ENCODE data around the gene SDK2. TPM values are rescaled to one million over a fixed set of nuclear protein-coding genes. Genes with fewer than 3 reads are reported as not detected.

The SDK2 gene
- total and polyA plus RNA-seq, 2 donors, result 0.66 to 0.87 TPM

DNA sequence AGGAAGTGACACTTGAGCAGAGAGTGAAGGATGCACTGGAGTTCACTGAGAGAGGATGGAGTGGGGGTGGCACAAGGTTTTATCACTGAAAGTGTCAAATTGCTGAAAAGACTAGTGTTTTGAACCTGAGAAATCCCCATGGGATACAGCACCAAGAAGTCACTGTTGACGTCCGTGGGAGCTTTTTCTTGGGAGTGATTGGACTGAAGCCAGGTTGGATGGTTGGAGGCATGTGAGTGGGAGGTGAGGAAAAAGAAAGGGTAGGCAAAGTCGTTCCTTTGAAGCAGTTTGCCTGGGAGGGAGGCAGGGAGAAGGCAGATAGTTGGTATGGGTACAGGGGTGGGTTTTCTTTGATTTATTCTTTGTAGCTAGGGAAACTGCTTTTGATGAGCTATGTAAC is 39.9 kb upstream of the SDK2 start:
- H3K9me3 ChIP-seq (ENCODE audit: control insufficient read depth in 2 of 2, insufficient read depth in 1 of 2, low read length in 1 of 2), result peaks cover 0 to 6% of the 10 kb centered on the region in 2 donors
- no peak for DNase-seq (ENCODE audit: low read depth in 6 of 9, low spot score in 9 of 9)
- H3K4me1 ChIP-seq (ENCODE audit: control insufficient read depth in 2 of 2, insufficient read depth in 2 of 2, low read length in 2 of 2), result no peaks in the 10 kb centered on the region
- H3K36me3 ChIP-seq (ENCODE audit: control insufficient read depth in 2 of 2, insufficient read depth in 2 of 2, low read length in 1 of 2), result no peaks in the 10 kb centered on the region
- 90% methylated on average over 3 of the region's 3 CpGs for WGBS
- no peak overlapping the region for H3K27ac ChIP-seq (ENCODE audit: low read depth in 1 of 2, low read length in 1 of 2)
- no peaks in the 10 kb centered on the region for H3K27me3 ChIP-seq (ENCODE audit: control insufficient read depth in 2 of 2, insufficient read depth in 1 of 2, low read length in 1 of 2)
- H3K4me3 ChIP-seq (ENCODE audit: low read length in 2 of 2), result no peak overlapping the region

DNA sequence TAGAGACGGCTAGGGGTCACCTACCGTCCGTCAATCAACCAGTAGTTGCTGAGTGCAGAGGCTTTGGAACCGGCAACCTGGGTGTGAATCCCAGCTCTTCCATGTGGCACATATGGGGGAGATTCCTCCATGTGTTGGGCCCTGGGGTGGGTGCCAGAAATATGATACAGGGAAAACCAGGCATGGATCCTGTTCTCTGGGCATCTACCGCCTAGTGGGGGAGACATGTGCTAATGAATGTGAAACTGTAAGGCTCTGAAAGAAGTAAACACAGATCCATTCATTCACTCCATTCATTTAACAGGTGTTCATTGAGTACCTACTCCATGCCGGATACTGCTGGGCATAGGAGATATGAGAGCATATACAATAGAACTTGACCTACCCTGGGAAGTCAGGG is 39.5 kb upstream of the SDK2 start:
- H3K27me3 ChIP-seq (ENCODE audit: control insufficient read depth in 2 of 2, insufficient read depth in 1 of 2, low read length in 1 of 2), result no peaks in the 10 kb centered on the region

DNA sequence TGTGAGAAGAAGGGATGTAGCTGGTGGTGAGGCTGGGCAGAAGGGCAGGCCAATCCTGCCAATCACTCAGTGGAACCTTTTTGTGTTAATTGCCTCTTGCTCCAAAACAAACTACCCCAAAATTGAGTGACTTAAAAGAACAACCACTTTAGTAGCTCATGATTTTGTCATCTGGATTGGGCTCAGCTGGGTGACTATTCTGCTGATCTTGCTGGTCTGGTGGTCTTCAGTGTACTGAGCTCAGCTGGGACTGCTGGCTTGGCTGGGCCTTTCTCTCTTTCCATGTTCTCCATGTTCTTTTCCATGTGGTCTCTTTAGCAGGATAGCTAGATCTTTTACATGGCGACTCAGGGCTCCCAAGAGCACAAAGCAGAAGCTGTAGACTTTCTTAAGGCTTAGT is 37.7 kb upstream of the SDK2 start:
- H3K4me1 ChIP-seq (ENCODE audit: control insufficient read depth in 2 of 2, insufficient read depth in 2 of 2, low read length in 2 of 2), result no peaks in the 10 kb centered on the region
- WGBS, result 100% methylated on average over 1 of the region's 1 CpG
- H3K27me3 ChIP-seq (ENCODE audit: control insufficient read depth in 2 of 2, insufficient read depth in 1 of 2, low read length in 1 of 2), result no peaks in the 10 kb centered on the region
- no peak overlapping the region for H3K4me3 ChIP-seq (ENCODE audit: low read length in 2 of 2)
- no peak for DNase-seq (ENCODE audit: low read depth in 6 of 9, low spot score in 9 of 9)
- H3K9me3 ChIP-seq (ENCODE audit: control insufficient read depth in 2 of 2, insufficient read depth in 1 of 2, low read length in 1 of 2), result peaks cover 0 to 6% of the 10 kb centered on the region in 2 donors
- no peak overlapping the region for H3K27ac ChIP-seq (ENCODE audit: low read depth in 1 of 2, low read length in 1 of 2)
- H3K36me3 ChIP-seq (ENCODE audit: control insufficient read depth in 2 of 2, insufficient read depth in 2 of 2, low read length in 1 of 2), result no peaks in the 10 kb centered on the region

More for the DNA sequence above, 39.5 kb upstream of the SDK2 start:
- Histone ChIP-seq H3K4me1 (ENCODE audit: control insufficient read depth in 2 of 2, insufficient read depth in 2 of 2, low read length in 2 of 2) (no peaks in the 10 kb centered on the region), H3K9me3 (ENCODE audit: control insufficient read depth in 2 of 2, insufficient read depth in 1 of 2, low read length in 1 of 2) (peaks cover 0 to 6% of the 10 kb centered on the region in 2 donors), H3K4me3 (ENCODE audit: low read length in 2 of 2) (no peak overlapping the region), H3K36me3 (ENCODE audit: control insufficient read depth in 2 of 2, insufficient read depth in 2 of 2, low read length in 1 of 2) (no peaks in the 10 kb centered on the region), H3K27ac (ENCODE audit: low read depth in 1 of 2, low read length in 1 of 2) (no peak overlapping the region)
- WGBS, result 96% methylated on average over 6 of the region's 6 CpGs
- DNase-seq (ENCODE audit: low read depth in 6 of 9, low spot score in 9 of 9), result no peak

DNA sequence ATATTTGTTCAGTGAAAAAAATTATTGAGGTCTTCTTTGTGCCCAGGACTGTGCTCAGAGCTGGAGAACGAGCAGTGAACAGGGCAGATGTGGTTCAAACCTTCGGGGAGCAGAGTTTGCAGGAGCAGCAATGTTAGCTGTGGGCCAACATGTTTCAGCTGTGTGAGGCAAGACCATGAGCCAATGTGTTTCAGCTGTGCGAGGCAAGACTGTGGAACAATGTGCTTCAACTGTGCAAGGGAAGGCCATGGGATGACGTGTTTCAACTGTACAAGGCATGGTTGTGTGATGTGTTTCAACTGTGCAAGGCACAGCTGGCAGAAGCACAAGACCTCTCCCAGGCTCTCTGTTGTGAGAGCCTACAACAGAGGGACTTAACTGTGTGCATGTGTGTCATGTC is 35.2 kb upstream of the SDK2 start:
- H3K27me3 ChIP-seq (ENCODE audit: control insufficient read depth in 2 of 2, insufficient read depth in 1 of 2, low read length in 1 of 2), result no peaks in the 10 kb centered on the region
- WGBS, result 94% methylated on average over 4 of the region's 4 CpGs
- no peak for DNase-seq (ENCODE audit: low read depth in 6 of 9, low spot score in 9 of 9)
- H3K27ac ChIP-seq (ENCODE audit: low read depth in 1 of 2, low read length in 1 of 2), result no peak overlapping the region
- H3K4me1 ChIP-seq (ENCODE audit: control insufficient read depth in 2 of 2, insufficient read depth in 2 of 2, low read length in 2 of 2), result no peaks in the 10 kb centered on the region
- peaks cover 0 to 6% of the 10 kb centered on the region in 2 donors for H3K9me3 ChIP-seq (ENCODE audit: control insufficient read depth in 2 of 2, insufficient read depth in 1 of 2, low read length in 1 of 2)
- H3K36me3 ChIP-seq (ENCODE audit: control insufficient read depth in 2 of 2, insufficient read depth in 2 of 2, low read length in 1 of 2), result no peaks in the 10 kb centered on the region
- no peak overlapping the region for H3K4me3 ChIP-seq (ENCODE audit: low read length in 2 of 2)

DNA sequence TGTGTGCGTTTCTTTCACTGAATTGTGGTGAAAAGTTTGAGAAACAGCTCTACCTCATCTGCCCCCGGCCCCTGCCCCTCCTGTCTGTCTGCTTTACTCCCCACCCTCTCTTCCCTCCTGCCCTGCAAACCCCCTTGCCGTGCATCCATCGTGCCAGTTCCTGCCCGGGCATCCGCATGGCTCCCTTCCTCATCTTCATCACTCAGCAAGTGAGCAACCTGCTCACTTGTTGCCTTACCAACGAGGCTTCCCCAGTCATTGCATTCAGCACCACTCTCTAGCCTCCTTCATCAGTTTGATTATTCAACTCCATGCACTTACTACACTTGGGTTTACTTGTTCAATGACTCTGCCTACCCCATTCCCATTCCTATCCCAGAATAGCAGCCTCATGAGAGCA is 34.8 kb upstream of the SDK2 start:
- Histone ChIP-seq H3K4me3 (ENCODE audit: low read length in 2 of 2) (no peak overlapping the region), H3K27me3 (ENCODE audit: control insufficient read depth in 2 of 2, insufficient read depth in 1 of 2, low read length in 1 of 2) (no peaks in the 10 kb centered on the region)
- WGBS, result 87% methylated on average over 7 of the region's 7 CpGs

DNA sequence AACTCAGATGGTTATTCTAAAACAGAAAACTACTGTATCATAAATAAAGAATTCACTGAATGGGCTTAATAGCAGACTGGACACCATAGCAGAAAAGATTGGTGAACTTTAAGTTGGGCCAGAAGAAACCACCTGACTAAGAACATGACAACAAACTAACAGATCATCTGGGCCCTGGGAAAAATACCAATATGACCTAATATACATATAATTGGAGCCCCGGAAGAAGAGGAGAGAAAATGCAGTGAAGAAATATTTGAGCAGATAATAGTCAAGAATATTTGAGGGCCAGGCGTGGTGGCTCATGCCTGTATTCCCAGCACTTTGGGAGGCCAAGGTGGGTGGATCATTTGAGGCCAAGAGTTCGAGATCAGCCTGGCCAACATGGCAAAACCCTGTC is 25.5 kb upstream of the SDK2 start:
- H3K4me3 ChIP-seq (ENCODE audit: low read length in 2 of 2), result no peak overlapping the region
- H3K27me3 ChIP-seq (ENCODE audit: control insufficient read depth in 2 of 2, insufficient read depth in 1 of 2, low read length in 1 of 2), result no peaks in the 10 kb centered on the region
- H3K9me3 ChIP-seq (ENCODE audit: control insufficient read depth in 2 of 2, insufficient read depth in 1 of 2, low read length in 1 of 2), result peaks cover 0 to 4% of the 10 kb centered on the region in 2 donors
- no peak for DNase-seq (ENCODE audit: low read depth in 6 of 9, low spot score in 9 of 9)
- 93% methylated on average over 3 of the region's 3 CpGs for WGBS
- H3K4me1 ChIP-seq (ENCODE audit: control insufficient read depth in 2 of 2, insufficient read depth in 2 of 2, low read length in 2 of 2), result peaks cover 6 to 10% of the 10 kb centered on the region in 2 donors
- H3K36me3 ChIP-seq (ENCODE audit: control insufficient read depth in 2 of 2, insufficient read depth in 2 of 2, low read length in 1 of 2), result no peaks in the 10 kb centered on the region
- H3K27ac ChIP-seq (ENCODE audit: low read depth in 1 of 2, low read length in 1 of 2), result no peak overlapping the region

More for the DNA sequence above, 34.8 kb upstream of the SDK2 start:
- H3K27ac ChIP-seq (ENCODE audit: low read depth in 1 of 2, low read length in 1 of 2), result no peak overlapping the region
- peaks cover 0 to 6% of the 10 kb centered on the region in 2 donors for H3K9me3 ChIP-seq (ENCODE audit: control insufficient read depth in 2 of 2, insufficient read depth in 1 of 2, low read length in 1 of 2)
- no peaks in the 10 kb centered on the region for H3K4me1 ChIP-seq (ENCODE audit: control insufficient read depth in 2 of 2, insufficient read depth in 2 of 2, low read length in 2 of 2)
- H3K36me3 ChIP-seq (ENCODE audit: control insufficient read depth in 2 of 2, insufficient read depth in 2 of 2, low read length in 1 of 2), result no peaks in the 10 kb centered on the region
- DNase-seq (ENCODE audit: low read depth in 6 of 9, low spot score in 9 of 9), result no peak

DNA sequence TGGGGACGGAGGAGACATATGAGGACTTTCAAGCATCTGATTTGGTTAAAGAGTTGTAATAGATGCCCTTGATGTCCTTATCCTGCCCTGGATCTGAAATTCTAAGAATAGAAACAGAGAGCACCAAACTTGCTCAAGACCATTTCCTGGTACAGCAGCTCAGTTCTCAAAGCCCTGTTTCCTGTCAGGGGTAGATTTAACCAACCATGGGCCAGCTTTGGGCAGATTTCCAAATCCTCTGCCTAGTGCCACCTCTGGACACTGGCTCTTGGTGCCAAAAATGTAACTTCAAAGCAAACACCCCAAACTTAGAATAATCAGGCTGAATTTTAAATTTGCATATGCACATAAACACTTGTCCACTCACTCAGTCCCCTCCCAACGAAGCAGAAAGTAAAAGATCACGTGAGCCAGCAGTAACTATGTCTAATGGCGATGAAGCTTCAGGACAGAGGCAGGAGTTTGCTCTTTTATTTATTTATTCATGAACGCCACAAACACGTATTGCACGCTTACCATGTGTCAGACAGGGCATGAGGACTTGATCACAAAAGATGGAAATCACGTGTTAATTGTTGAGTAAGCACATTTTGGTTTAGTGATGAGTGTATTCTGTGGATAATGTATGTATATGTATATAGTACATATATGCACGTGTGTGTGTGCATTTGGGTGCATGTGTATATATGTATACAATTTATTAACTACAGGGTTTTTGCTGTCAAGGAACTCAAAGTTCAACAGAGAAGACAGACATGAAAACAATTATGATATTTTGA is 23.1 kb upstream of the SDK2 start:
- Histone ChIP-seq H3K27me3 (ENCODE audit: control insufficient read depth in 2 of 2, insufficient read depth in 1 of 2, low read length in 1 of 2) (no peaks in the 10 kb centered on the region), H3K4me3 (ENCODE audit: low read length in 2 of 2) (no peak overlapping the region), H3K9me3 (ENCODE audit: control insufficient read depth in 2 of 2, insufficient read depth in 1 of 2, low read length in 1 of 2) (peaks cover 0 to 4% of the 10 kb centered on the region in 2 donors), H3K27ac (ENCODE audit: low read depth in 1 of 2, low read length in 1 of 2) (no peak overlapping the region), H3K36me3 (ENCODE audit: control insufficient read depth in 2 of 2, insufficient read depth in 2 of 2, low read length in 1 of 2) (no peaks in the 10 kb centered on the region), H3K4me1 (ENCODE audit: control insufficient read depth in 2 of 2, insufficient read depth in 2 of 2, low read length in 2 of 2) (peaks cover 6 to 10% of the 10 kb centered on the region in 2 donors)
- DNase-seq (ENCODE audit: low read depth in 6 of 9, low spot score in 9 of 9), result peak in 6 of 9 donors; percentile 15 to 58 (median 25)
- WGBS, result 51% methylated on average over 9 of the region's 9 CpGs

DNA sequence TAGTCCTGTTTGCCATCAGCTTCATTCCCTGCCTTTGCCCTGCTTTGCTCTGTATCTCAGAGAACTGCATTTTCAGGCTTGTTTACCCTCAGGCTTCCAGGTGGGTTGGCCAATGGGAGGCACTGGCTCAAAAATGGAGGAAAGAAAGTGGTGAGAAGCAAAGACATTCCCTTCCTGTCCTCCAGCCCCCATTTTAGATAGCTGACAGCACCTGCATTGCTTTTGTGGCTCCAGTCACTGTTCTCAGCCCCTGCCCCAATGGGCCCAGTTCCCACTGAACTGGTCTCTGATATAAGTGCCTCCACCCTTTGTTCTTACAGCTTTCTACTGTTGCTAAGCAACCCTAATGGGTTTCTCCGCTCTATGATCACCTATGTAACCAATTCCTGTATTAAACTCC is 19.4 kb upstream of the SDK2 start:
- H3K27me3 ChIP-seq (ENCODE audit: control insufficient read depth in 2 of 2, insufficient read depth in 1 of 2, low read length in 1 of 2), result no peaks in the 10 kb centered on the region
- DNase-seq (ENCODE audit: low read depth in 6 of 9, low spot score in 9 of 9), result no peak
- H3K4me3 ChIP-seq (ENCODE audit: low read length in 2 of 2), result no peak overlapping the region
- no peaks in the 10 kb centered on the region for H3K36me3 ChIP-seq (ENCODE audit: control insufficient read depth in 2 of 2, insufficient read depth in 2 of 2, low read length in 1 of 2)
- H3K9me3 ChIP-seq (ENCODE audit: control insufficient read depth in 2 of 2, insufficient read depth in 1 of 2, low read length in 1 of 2), result no peaks in the 10 kb centered on the region
- H3K27ac ChIP-seq (ENCODE audit: low read depth in 1 of 2, low read length in 1 of 2), result no peak overlapping the region
- WGBS, result 94% methylated on average over 1 of the region's 1 CpG
- H3K4me1 ChIP-seq (ENCODE audit: control insufficient read depth in 2 of 2, insufficient read depth in 2 of 2, low read length in 2 of 2), result peaks cover 6 to 10% of the 10 kb centered on the region in 2 donors

DNA sequence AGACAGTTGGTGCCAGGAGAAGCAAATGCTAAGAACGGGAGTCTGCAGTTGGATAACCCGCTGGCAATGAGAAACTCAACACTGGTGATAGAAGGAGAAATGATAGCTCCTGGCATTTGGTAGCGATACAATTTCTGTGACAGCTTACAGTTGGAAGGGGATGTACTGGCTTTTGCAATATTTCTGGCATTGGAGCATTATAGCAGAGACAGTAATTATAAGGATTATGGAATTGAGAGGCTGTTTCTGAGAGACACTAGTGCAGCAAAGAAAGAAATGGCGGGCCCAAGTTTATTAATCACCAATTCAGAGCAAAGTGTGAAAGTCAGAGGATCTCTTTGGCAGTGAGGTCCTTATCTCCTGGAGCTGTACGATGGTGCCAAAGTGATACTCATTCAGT is 16.1 kb upstream of the SDK2 start:
- no peaks in the 10 kb centered on the region for H3K4me1 ChIP-seq (ENCODE audit: control insufficient read depth in 2 of 2, insufficient read depth in 2 of 2, low read length in 2 of 2)
- WGBS, result 95% methylated on average over 5 of the region's 5 CpGs
- H3K27ac ChIP-seq (ENCODE audit: low read depth in 1 of 2, low read length in 1 of 2), result no peak overlapping the region
- no peak overlapping the region for H3K4me3 ChIP-seq (ENCODE audit: low read length in 2 of 2)
- H3K27me3 ChIP-seq (ENCODE audit: control insufficient read depth in 2 of 2, insufficient read depth in 1 of 2, low read length in 1 of 2), result no peaks in the 10 kb centered on the region
- no peaks in the 10 kb centered on the region for H3K9me3 ChIP-seq (ENCODE audit: control insufficient read depth in 2 of 2, insufficient read depth in 1 of 2, low read length in 1 of 2)
- no peak for DNase-seq (ENCODE audit: low read depth in 6 of 9, low spot score in 9 of 9)
- no peaks in the 10 kb centered on the region for H3K36me3 ChIP-seq (ENCODE audit: control insufficient read depth in 2 of 2, insufficient read depth in 2 of 2, low read length in 1 of 2)
